Hippocampal formation (tissue), 2 donors: ENCODE measurements around the gene ACAP3.
A peak's percentile ranks its signal among the peaks of the same experiment; 100 is the strongest.

ENCODE experiments used
- DNase-seq, 2 donors: peaks; one replicate each; lab custom pipeline; 2025; lab: John Stamatoyannopoulos, UW

The ACAP3 gene

GRCh38 chr1:1285611-1286311 lies 22.0 kb downstream of the ACAP3 start:
- no peak for DNase-seq

- DNase-seq: no peak
These were observed 22.6 kb downstream of the ACAP3 start for GRCh38 chr1:1285102-1285571.

GRCh38 chr1:1284221-1285101 lies 23.3 kb downstream of the ACAP3 start:
- no peak for DNase-seq

- no peak for DNase-seq
These were observed 23.9 kb downstream of the ACAP3 start for GRCh38 chr1:1283821-1284220.

- no peak for DNase-seq
These were observed 24.7 kb downstream of the ACAP3 start for GRCh38 chr1:1282998-1283397.

- DNase-seq: no peak
These were observed 26.0 kb downstream of the ACAP3 start for GRCh38 chr1:1281533-1282321.

GRCh38 chr1:1280782-1281481 lies 26.8 kb downstream of the ACAP3 start:
- no peak for DNase-seq

GRCh38 chr1:1279028-1279427 lies 28.7 kb downstream of the ACAP3 start:
- no peak for DNase-seq

- no peak for DNase-seq
These were observed 29.1 kb downstream of the ACAP3 start for GRCh38 chr1:1278620-1279019.

- DNase-seq: no peak
These were observed 31.9 kb downstream of the ACAP3 start for GRCh38 chr1:1275836-1276235.

GRCh38 chr1:1274931-1275431 lies 32.7 kb downstream of the ACAP3 start:
- no peak for DNase-seq

- no peak for DNase-seq
These were observed 33.3 kb downstream of the ACAP3 start for GRCh38 chr1:1274299-1274930.

- DNase-seq: peak; percentile 89 to 92
These were observed 34.0 kb downstream of the ACAP3 start, which contains the start of gene UBE2J2 for GRCh38 chr1:1273512-1274298. Gene UBE2J2, minus strand, starts transcription at chr1:1273854. Its CDS starts 5,862 bp downstream, at chr1:1267992.

GRCh38 chr1:1273209-1273511 lies 34.6 kb downstream of the ACAP3 start:
- DNase-seq: no peak

GRCh38 chr1:1272341-1273208 lies 35.2 kb downstream of the ACAP3 start:
- no peak for DNase-seq

GRCh38 chr1:1270813-1271212 lies 36.9 kb downstream of the ACAP3 start:
- no peak for DNase-seq

- DNase-seq: no peak
These were observed 39.4 kb downstream of the ACAP3 start for GRCh38 chr1:1268284-1268682.

GRCh38 chr1:1267488-1268283 lies 40.0 kb downstream of the ACAP3 start:
- DNase-seq: no peak
